ENCODE data around the gene RIMBP2.

DNA sequence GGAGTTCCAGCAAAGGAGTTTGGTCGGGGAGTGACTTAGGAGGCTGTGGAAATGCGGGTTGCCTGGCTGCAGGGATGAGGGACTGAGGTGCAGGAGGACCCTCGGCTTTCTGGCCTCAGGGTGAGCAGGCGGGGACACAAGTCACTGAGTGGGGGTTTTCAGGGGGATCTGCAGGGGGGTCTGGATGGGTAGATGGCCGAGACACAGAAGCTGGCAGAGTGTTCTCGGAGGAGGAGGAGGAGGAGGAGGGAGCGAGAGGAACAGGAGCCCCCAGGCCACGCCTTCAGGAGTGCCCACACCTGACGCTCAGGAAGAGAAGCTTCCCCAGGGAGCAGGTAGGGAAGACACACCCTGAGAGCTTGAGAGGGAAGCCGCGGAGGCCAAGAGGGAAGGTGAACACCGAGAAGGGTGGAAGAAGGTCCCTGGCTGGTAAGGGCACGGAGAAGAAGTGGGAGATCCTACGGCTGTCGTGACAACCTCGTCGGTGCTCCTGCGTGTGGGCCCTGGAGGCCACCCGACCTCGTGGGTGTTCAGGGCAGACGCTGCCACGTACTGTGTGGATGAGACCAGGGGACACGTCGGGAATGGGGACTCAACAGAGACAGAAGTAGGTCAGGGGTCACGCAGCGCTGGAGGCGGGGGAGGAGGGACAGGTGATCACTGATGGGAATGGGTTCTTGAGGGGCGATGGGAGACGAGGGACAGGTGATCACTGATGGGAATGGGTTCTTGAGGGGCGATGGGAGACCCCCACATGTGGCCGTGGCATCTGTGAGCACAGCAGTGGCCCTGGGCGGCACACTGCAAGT, 269.0 kb downstream of the RIMBP2 start:
- TF ChIP-seq, protein P1, sequence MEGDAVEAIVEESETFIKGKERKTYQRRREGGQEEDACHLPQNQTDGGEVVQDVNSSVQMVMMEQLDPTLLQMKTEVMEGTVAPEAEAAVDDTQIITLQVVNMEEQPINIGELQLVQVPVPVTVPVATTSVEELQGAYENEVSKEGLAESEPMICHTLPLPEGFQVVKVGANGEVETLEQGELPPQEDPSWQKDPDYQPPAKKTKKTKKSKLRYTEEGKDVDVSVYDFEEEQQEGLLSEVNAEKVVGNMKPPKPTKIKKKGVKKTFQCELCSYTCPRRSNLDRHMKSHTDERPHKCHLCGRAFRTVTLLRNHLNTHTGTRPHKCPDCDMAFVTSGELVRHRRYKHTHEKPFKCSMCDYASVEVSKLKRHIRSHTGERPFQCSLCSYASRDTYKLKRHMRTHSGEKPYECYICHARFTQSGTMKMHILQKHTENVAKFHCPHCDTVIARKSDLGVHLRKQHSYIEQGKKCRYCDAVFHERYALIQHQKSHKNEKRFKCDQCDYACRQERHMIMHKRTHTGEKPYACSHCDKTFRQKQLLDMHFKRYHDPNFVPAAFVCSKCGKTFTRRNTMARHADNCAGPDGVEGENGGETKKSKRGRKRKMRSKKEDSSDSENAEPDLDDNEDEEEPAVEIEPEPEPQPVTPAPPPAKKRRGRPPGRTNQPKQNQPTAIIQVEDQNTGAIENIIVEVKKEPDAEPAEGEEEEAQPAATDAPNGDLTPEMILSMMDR (optimal IDR thresholded peaks at IDR 0.05 in 1 of 3, IDR thresholded peaks at IDR 0.05 in 1 of 3, conservative IDR thresholded peaks at IDR 0.05 in 1 of 3; ENCODE audit: extremely low read depth in 1 of 3, insufficient read depth in 2 of 3, low read length in 3 of 3), result no peak
- TF ChIP-seq EZH2 (IDR thresholded peaks at IDR 0.05; ENCODE audit: low read length), result no peak
